Aorta (tissue), 5 donors: Measurements from ENCODE around the gene ITGA11. TPM values are rescaled to one million over a fixed set of nuclear protein-coding genes. Genes with fewer than 3 reads are reported as not detected.

Experiments used
- ATAC-seq: fragments of 200-7000 bp; cut with Tn5 transposase; one replicate; pipeline ENCODE4 v1.9.1; 2022; ENCODE audit warnings: moderate library complexity; ENCODE audit not compliant: low FRiP score
- DNase-seq, 2 donors: peaks; one replicate each; pipeline ENCODE4 v3.0.0-alpha.2; 2020
- H3K27ac ChIP-seq, 2 donors: one replicate each; pipeline ENCODE4 v1.5.1; 2013; ENCODE audit warnings: low read length in 2 of 2, mild to moderate bottlenecking in 2 of 2, moderate library complexity in 2 of 2, control low read depth in 1 of 2, inconsistent platforms in 1 of 2, low read depth in 1 of 2
- H3K27me3 ChIP-seq, 2 donors: one replicate each; pipeline ENCODE4 v1.6.1; 2013; ENCODE audit warnings: control low read depth in 1 of 2, low read length in 1 of 2, mild to moderate bottlenecking in 1 of 2, moderate library complexity in 1 of 2; ENCODE audit not compliant: insufficient read depth in 2 of 2, control insufficient read depth in 1 of 2
- H3K36me3 ChIP-seq, 2 donors: one replicate each; pipeline ENCODE4 v1.6.1; 2013; ENCODE audit warnings: control low read depth in 1 of 2, low read length in 1 of 2, mild to moderate bottlenecking in 1 of 2; ENCODE audit not compliant: insufficient read depth in 2 of 2, control insufficient read depth in 1 of 2
- H3K4me1 ChIP-seq, 2 donors: one replicate each; pipeline ENCODE4 v1.6.1; 2013; ENCODE audit warnings: low read length in 2 of 2, control low read depth in 1 of 2, mild to moderate bottlenecking in 1 of 2, moderate library complexity in 1 of 2; ENCODE audit not compliant: insufficient read depth in 2 of 2, control insufficient read depth in 1 of 2
- H3K4me3 ChIP-seq, 2 donors: one replicate each; pipeline ENCODE4 v1.5.1; 2013; ENCODE audit warnings: low read length in 2 of 2, control low read depth in 1 of 2, mild to moderate bottlenecking in 1 of 2
- H3K9me3 ChIP-seq: one replicate; pipeline ENCODE4 v1.6.1; 2013; ENCODE audit warnings: mild to moderate bottlenecking, low read length; ENCODE audit not compliant: control insufficient read depth
- WGBS, 2 donors: extraction: QIAGEN DNeasy Blood & Tissue Kit; methylation state at CpG; one replicate each; pipeline ENCODE4 v1.1.7; 2013; 5-methylcytosine and 5-hydroxymethylcytosine counted together
- intact Hi-C, 2 donors: fragments of 100-400 bp; cut with DNase I; formaldehyde crosslinking; loops; one replicate each; pipeline versions ENCODE4 v1.14.2 to v1.15.0; 2022
- polyA plus RNA-seq, 2 donors: library from polyadenylated mRNA; stranded (reverse); fragments of 200-250 nt; gene quantifications; one replicate each; pipeline ENCODE4 v1.2.3, GENCODE V29; 2013
- total RNA-seq, 2 donors: library from RNA; stranded (reverse); fragmentation: NEBNext Ultra II Directional; extraction: Animal tissue kit (Norgen Biotek cat#: 25700); gene quantifications; one replicate each; pipeline ENCODE4 v1.2.1, GENCODE V29; 2021
- donor health status: healthy with polysubstance abuse.
- donor health status: Bipolar disorder and iron deficiency.
- donor health status: DM: no; HTN: no; CAD: no.
- donor health status: DM: no; HTN: no; CAD: no.
- donor health status: DM: yes; HTN: yes; CAD: no.

The ITGA11 gene
- total and polyA plus RNA-seq, 4 donors, result 21.4 to 154 (median 107) TPM

DNA sequence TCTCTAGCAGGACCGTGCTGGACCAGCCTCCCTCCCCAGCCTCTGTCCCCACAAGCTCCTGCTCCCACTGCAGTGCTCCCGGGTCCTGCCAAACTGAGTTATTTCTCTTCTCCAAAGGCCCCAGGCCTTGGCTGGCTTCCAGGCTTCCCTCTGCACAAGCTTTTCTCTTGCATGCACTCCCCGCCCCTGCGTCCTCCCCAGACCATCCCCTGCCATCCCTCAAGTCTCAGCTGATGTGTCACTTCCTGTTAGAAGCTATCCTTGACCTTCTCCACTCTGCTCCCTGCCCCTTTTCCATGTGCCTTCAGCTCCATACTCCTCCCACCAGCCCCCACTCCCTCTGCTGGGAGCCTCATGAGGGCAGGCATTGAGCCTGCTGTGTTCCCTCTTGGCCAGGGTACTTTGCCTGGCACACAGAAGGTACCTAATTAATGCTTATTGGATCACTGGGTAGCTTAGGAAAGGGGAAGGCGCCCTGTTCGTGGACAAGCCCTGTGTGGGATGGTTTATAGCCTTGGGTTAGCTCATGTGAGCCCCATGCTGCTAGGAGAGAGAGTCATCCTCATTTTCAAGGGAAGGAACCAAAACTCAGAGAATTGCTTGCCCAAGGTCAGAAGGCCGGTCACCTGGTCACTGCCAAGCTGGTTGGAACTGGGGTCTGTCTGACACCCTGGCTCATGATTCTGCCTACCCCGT, 98.0 kb downstream of the ITGA11 start:
- H3K36me3 ChIP-seq, result peaks cover 3 to 12% of the 10 kb centered on the region in 2 donors
- H3K27ac ChIP-seq, result peak overlapping the region; percentile 71 to 93
- DNase-seq, result peak; percentile 86 to 90

DNA sequence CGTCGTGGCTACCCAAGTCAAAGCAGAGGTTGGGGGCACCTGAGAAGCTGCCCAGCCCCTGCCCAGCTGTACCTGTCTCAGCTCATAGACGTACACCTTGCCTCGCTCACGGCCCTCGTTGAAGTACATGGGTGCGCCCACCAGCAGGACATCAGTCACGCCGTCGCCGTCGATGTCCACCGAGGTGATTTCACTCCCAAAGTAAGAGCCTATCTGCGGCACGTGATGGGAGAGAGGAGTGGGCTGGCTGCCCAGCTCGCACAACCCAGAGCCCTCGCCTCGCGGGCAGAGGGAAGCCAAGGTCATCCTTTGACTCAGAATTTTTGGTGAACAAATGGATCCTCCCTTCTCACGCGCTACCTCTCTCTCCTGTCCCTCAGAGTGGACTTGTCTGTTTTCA, 99.7 kb downstream of the ITGA11 start:
- ATAC-seq, result no peak
- H3K4me1 ChIP-seq, result peaks cover 2 to 5% of the 10 kb centered on the region in 2 donors
- peaks cover 6 to 12% of the 10 kb centered on the region in 2 donors for H3K36me3 ChIP-seq
- no peak overlapping the region for H3K4me3 ChIP-seq
- no peak for DNase-seq
- 95 to 97% methylated on average over 21 of the region's 21 CpGs for WGBS, 2 donors
- H3K9me3 ChIP-seq, result no peaks in the 10 kb centered on the region
- H3K27ac ChIP-seq, result no peak overlapping the region
- H3K27me3 ChIP-seq, result no peaks in the 10 kb centered on the region
- intact Hi-C loops, result no loop called here

More for the DNA sequence above, 98.0 kb downstream of the ITGA11 start:
- intact Hi-C loops, result loop anchor here in 1 of 2 donors (2.0 kb wide), 1 partner anchor 33 kb away; no protein-coding TSS in a partner anchor
- no peaks in the 10 kb centered on the region for H3K27me3 ChIP-seq
- ATAC-seq, result no peak
- peaks cover 0 to 5% of the 10 kb centered on the region in 2 donors for H3K4me1 ChIP-seq
- WGBS, 2 donors, result 59 to 72% methylated on average over 8 of the region's 8 CpGs
- H3K4me3 ChIP-seq, result no peak overlapping the region
- H3K9me3 ChIP-seq, result no peaks in the 10 kb centered on the region

DNA sequence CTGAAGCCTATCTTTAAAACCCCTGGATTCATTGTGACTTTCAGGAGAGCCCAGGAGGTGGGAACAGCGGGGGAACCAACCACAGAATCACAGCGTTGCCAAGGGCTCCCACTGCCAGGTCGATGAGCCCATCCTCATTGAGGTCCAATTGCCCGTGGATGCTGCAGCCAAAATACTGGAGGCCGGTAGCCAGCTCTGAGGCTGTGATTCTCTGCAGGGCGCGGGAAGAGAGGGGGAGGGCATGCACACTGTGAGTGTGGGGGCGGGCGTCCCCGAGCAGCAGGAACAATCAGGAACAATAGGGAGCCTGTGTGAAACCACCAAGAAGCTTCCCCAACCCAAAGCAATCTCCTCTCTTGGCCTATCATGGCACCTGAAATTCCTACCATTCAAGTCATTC, 101.1 kb downstream of the ITGA11 start:
- no peak for ATAC-seq
- Histone ChIP-seq H3K9me3 (no peaks in the 10 kb centered on the region), H3K27ac (no peak overlapping the region), H3K27me3 (no peaks in the 10 kb centered on the region), H3K4me3 (no peak overlapping the region), H3K36me3 (peaks cover 6 to 12% of the 10 kb centered on the region in 2 donors), H3K4me1 (peaks cover 2 to 5% of the 10 kb centered on the region in 2 donors)
- intact Hi-C loops, result no loop called here
- no peak for DNase-seq
- 72 to 75% methylated on average over 10 of the region's 10 CpGs for WGBS, 2 donors

DNA sequence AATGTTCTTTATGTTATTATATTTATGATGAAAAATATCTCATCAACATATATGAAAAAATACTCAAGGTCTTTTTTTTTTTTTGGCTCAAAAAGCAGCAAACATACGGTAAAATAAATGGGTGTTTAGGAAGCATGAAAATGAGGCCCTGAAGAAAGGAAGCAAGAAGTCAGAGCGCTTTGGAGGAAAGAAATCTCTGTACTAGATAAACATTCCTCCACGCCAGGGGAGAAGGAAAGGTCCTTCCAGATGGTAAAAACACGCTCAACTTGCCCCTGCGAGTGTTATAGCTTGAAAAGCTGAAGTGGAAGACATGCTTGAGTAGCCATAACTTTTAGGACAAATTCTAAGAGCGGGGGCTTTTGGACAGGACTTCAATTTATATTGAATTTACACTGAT, 101.5 kb downstream of the ITGA11 start:
- DNase-seq (no peak), ATAC-seq (no peak)
- H3K27me3 ChIP-seq, result no peaks in the 10 kb centered on the region
- intact Hi-C loops, result no loop called here
- H3K9me3 ChIP-seq, result no peaks in the 10 kb centered on the region
- no peak overlapping the region for H3K4me3 ChIP-seq
- H3K4me1 ChIP-seq, result peaks cover 2 to 5% of the 10 kb centered on the region in 2 donors
- H3K36me3 ChIP-seq, result peaks cover 7 to 12% of the 10 kb centered on the region in 2 donors
- 64 to 72% methylated on average over 6 of the region's 6 CpGs for WGBS, 2 donors
- H3K27ac ChIP-seq, result no peak overlapping the region

DNA sequence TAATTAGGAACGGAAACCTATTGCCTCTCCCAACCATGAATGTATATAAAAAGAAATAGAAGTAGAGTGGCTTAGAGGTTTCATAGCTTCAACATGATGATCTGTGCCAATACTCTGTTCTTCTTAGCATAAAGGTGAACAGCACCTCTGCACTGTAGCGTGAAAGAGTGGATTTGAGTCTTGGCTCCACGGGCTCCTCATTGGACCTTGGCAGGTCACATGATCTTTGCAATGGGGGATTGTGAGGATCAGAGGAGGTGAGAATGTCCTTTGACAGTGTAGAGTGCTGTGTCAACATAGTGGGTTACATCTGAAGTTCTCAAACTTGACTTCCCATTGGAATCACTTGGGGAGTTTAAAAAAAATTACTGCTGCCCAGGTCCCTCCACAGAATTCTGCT, 103.0 kb downstream of the ITGA11 start:
- intact Hi-C loops, result no loop called here
- ATAC-seq (no peak), DNase-seq (no peak)
- Histone ChIP-seq H3K9me3 (no peaks in the 10 kb centered on the region), H3K4me1 (peaks cover 2 to 8% of the 10 kb centered on the region in 2 donors), H3K27ac (no peak overlapping the region), H3K4me3 (no peak overlapping the region), H3K27me3 (no peaks in the 10 kb centered on the region), H3K36me3 (peaks cover 9 to 15% of the 10 kb centered on the region in 2 donors)
- 97% methylated on average over 3 of the region's 3 CpGs for WGBS, 2 donors

DNA sequence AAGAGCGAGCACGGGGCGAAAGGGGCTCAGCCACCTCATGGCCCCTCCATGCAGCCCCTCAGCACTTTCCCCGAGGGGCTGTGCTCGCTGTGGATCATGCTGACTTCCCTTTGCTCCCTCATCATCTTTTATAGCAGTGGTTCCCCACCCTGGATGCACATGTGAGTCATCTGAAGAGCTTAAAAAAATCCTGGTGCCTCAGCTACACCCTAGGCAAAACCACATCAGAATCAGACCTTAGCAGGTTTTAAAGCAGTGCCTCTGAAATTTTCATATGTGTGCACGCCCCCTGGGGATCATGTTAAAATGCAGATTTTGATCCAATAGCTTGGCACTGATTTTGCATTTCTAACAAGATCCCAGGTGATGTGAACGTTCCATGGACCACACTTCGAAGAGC, 103.5 kb downstream of the ITGA11 start:
- Histone ChIP-seq H3K4me3 (no peak overlapping the region), H3K4me1 (peaks cover 2 to 4% of the 10 kb centered on the region in 2 donors), H3K27ac (no peak overlapping the region), H3K9me3 (no peaks in the 10 kb centered on the region), H3K36me3 (peaks cover 9 to 19% of the 10 kb centered on the region in 2 donors), H3K27me3 (no peaks in the 10 kb centered on the region)
- intact Hi-C loops, result no loop called here
- no peak for DNase-seq
- 77 to 89% methylated on average over 8 of the region's 8 CpGs for WGBS, 2 donors
- no peak for ATAC-seq

DNA sequence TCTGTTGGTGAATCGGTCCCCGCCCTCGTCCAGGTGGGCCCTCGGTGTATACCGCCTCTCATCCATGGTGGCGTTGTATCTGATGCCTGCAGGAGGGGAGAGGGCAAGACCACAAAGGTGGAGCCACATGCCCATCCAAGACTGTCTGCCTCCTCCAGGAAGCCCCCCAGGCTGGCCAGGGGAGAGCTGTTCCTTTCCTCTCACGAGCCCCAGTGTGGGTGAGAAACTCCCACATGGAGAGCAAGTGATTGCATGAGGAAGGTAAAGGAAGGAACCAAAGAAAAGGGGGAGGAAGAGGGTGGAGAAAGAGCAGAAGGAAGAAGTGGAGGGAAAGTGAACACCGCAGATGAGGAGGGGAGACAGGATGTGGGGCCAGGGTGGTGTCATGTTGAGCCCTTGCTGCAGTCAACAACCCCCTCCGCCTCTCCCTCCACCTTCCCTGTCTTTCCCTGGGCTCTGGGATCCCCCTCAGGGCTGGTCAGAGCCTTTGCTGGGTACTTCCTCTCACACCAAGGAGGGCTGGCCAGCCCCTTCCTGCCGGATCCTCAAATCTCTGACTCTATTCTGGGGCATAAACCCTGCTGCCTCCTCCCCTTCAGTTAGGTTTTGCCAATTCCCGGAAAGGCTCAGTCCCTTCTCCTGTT, 105.1 kb downstream of the ITGA11 start:
- Histone ChIP-seq H3K27me3 (no peaks in the 10 kb centered on the region), H3K4me3 (no peak overlapping the region), H3K9me3 (no peaks in the 10 kb centered on the region), H3K27ac (peak overlapping the region in 1 of 2 donors; percentile 66), H3K4me1 (peaks cover 2 to 3% of the 10 kb centered on the region in 2 donors), H3K36me3 (peaks cover 9 to 18% of the 10 kb centered on the region in 2 donors)
- intact Hi-C loops, result no loop called here
- DNase-seq (no peak), ATAC-seq (peak; percentile 13)
- 85 to 87% methylated on average over 11 of the region's 11 CpGs for WGBS, 2 donors

DNA sequence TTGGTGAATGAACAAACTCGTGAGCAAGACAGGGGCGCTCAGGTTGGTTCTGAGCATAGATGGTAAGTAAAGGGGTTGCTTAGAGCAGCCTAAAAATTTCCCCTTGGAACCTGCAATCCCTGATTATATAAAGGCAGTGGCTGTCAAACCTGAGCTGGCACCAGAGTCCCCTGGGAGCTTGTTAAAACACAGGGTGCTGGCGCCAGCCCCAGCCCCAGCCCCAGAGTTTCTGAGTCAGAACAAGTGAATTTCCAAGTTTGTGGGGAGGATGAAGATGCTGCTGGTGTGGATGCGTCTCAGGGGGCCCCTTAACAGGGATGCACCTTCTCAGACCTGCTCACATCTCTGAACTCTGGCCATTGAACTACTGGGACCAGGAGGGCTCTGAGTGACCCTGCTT, 106.2 kb downstream of the ITGA11 start:
- Histone ChIP-seq H3K4me1 (peaks cover 2 to 3% of the 10 kb centered on the region in 2 donors), H3K27ac (peak overlapping the region; percentile 15 to 66), H3K27me3 (no peaks in the 10 kb centered on the region), H3K4me3 (no peak overlapping the region), H3K36me3 (peaks cover 9 to 13% of the 10 kb centered on the region in 2 donors), H3K9me3 (no peaks in the 10 kb centered on the region)
- ATAC-seq (peak; percentile 39), DNase-seq (peak; percentile 79 to 87)
- WGBS, 2 donors, result 31 to 32% methylated on average over 4 of the region's 4 CpGs
- intact Hi-C loops, result no loop called here

DNA sequence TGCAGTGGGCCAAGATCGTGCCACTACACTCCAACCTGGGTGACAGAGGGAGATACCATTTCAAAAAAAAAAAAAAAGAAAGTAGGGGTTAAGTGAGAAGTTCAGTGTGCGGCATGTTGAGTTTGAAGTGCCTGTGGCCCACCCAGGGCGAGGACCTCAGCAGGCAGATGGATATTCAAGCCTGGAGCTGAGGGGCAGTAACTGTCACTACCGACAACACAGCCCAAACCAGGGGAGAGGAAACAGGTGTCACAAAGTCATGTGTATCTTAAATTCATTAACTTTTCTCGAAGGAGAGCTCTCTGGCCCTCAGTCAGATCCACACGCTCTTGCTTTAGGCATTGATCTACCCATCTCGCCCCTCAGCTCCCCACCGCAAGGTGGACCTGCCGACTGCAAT, 109.2 kb downstream of the ITGA11 start:
- Histone ChIP-seq H3K9me3 (no peaks in the 10 kb centered on the region), H3K4me3 (no peak overlapping the region), H3K4me1 (peaks cover 2 to 3% of the 10 kb centered on the region in 2 donors), H3K36me3 (peaks cover 8 to 17% of the 10 kb centered on the region in 2 donors), H3K27ac (no peak overlapping the region), H3K27me3 (no peaks in the 10 kb centered on the region)
- ATAC-seq (no peak), DNase-seq (no peak)
- 75 to 79% methylated on average over 9 of the region's 9 CpGs for WGBS, 2 donors
- intact Hi-C loops, result no loop called here
